SH-SY5Y (cell line): ENCODE results near the gene BBS9.

ENCODE experiments used
- GATA2 ChIP-seq: IDR thresholded peaks from 2 replicates; pipeline ENCODE4 v1.6.1; 2011; ENCODE audit warnings: mild to moderate bottlenecking, low read depth, low read length
- GATA3 ChIP-seq: IDR thresholded peaks from 2 replicates; pipeline ENCODE4 v1.6.1; 2011; ENCODE audit warnings: low read depth, mild to moderate bottlenecking, low read length, moderate library complexity

DNA sequence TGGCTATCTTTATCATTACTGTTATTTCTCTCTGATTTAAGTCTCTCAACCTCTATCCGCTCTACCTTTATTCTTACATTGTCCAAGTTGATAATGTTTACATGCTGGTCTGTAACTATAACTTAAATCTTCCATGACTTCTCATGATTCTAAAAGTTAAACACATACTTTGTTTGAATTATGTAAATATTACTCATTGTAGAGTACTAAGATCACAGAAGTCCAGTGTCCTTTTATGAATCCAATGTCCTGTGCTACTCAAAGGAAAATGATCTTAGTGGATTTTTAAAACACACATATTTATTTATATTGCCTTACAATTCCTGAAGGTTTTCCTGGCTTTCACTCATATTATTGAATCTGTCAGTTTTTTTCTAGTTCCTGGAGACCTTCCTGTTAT lies 70.9 kb downstream of the BBS9 start:
- TF ChIP-seq GATA2 (no peak), GATA3 (no peak)
